MM.1S (cell line): ENCODE results near the gene SPECC1L.

Experiments
- DNase-seq: peaks from one replicate; pipeline ENCODE4 v3.0.0-alpha.2; 2015
- H2AFZ ChIP-seq: fragments of 300-600 bp; sonication (generic); 2 replicates; pipeline ENCODE4 v1.6.0; 2016; ENCODE audit warnings: antibody characterized with exemption, low read length
- H3F3A ChIP-seq: fragments of 300-600 bp; sonication (generic); 2 replicates; pipeline ENCODE4 v1.6.1; 2016; ENCODE audit warnings: mild to moderate bottlenecking, antibody characterized with exemption, low read length, moderate library complexity, mixed read lengths; ENCODE audit not compliant: insufficient read depth
- H3K27ac ChIP-seq: fragments of 300-600 bp; sonication (generic); 2 replicates; pipeline ENCODE4 v1.5.1; 2016; ENCODE audit warnings: mild to moderate bottlenecking, low read length
- H3K27me3 ChIP-seq: fragments of 300-600 bp; sonication (generic); replicated peaks from 2 replicates; pipeline ENCODE4 v1.6.0; 2016; ENCODE audit warnings: low read length; ENCODE audit not compliant: insufficient read depth
- H3K36me3 ChIP-seq: fragments of 300-600 bp; sonication (generic); replicated peaks from 2 replicates; pipeline ENCODE4 v1.6.1; 2016; ENCODE audit warnings: mild to moderate bottlenecking, low read length, mixed read lengths; ENCODE audit not compliant: insufficient read depth
- H3K4me1 ChIP-seq: fragments of 300-600 bp; sonication (generic); 2 replicates; pipeline ENCODE4 v1.6.1; 2016; ENCODE audit warnings: low read length, mixed read lengths
- H3K4me2 ChIP-seq: fragments of 300-600 bp; sonication (generic); 2 replicates; pipeline ENCODE4 v1.6.0; 2016; ENCODE audit warnings: low read depth, low read length
- H3K4me3 ChIP-seq: fragments of 300-600 bp; sonication (generic); 2 replicates; pipeline ENCODE4 v1.5.1; 2016; ENCODE audit warnings: low read length, mixed read lengths
- H3K79me2 ChIP-seq: fragments of 300-600 bp; sonication (generic); 2 replicates; pipeline ENCODE4 v1.6.1; 2016; ENCODE audit warnings: mixed run types, low read length, mixed read lengths
- H3K9ac ChIP-seq: fragments of 300-600 bp; sonication (generic); 2 replicates; pipeline ENCODE4 v1.6.1; 2016; ENCODE audit warnings: low read length, mixed read lengths
- H3K9me2 ChIP-seq: fragments of 300-600 bp; sonication (generic); replicated peaks from 2 replicates; pipeline ENCODE4 v1.6.1; 2016; ENCODE audit warnings: mild to moderate bottlenecking, low read length, mixed read lengths; ENCODE audit not compliant: insufficient read depth
- H3K9me3 ChIP-seq: fragments of 300-600 bp; sonication (generic); replicated peaks from 2 replicates; pipeline ENCODE4 v1.6.1; 2016; ENCODE audit warnings: mild to moderate bottlenecking, low read length, mixed read lengths; ENCODE audit not compliant: insufficient read depth
- H4K20me1 ChIP-seq: fragments of 300-600 bp; sonication (generic); 2 replicates; pipeline ENCODE4 v1.6.1; 2016; ENCODE audit warnings: mild to moderate bottlenecking, low read length, moderate library complexity, mixed read lengths; ENCODE audit not compliant: insufficient read depth
- EZH2 ChIP-seq: fragments of 300-600 bp; sonication (generic); optimal IDR thresholded peaks from 2 replicates; pipeline ENCODE3; 2017; ENCODE audit warnings: low read depth, mild to moderate bottlenecking, antibody characterized with exemption, low read length, mixed read lengths
- EZH2phosphoT487 ChIP-seq: fragments of 300-600 bp; sonication (generic); IDR thresholded peaks from 2 replicates; pipeline ENCODE4 v1.6.1; 2018; ENCODE audit warnings: antibody characterized with exemption, low read length
- TF ChIP-seq, protein P1 (sequence below): fragments of 300-600 bp; sonication (generic); IDR thresholded peaks from 2 replicates; pipeline ENCODE4 v1.5.1; 2016; ENCODE audit warnings: antibody characterized with exemption, low read length, mixed read lengths

The SPECC1L gene

GRCh38 chr22:24270556-24271385 lies at the start of gene SPECC1L:
Gene SPECC1L (plus strand): TSS chr22:24270831. CDS start chr22:24302232, 31,401 bp downstream.
- 0 out of 2 replicates have a peak, but pooled peaks cover 4% of the 10 kb centered on the region for H4K20me1 ChIP-seq
- peak within 1 kb of the TSS; percentile 87 for H3K4me3 ChIP-seq
- peak within 1 kb of the TSS; percentile 69; the same call in 1 of the 2 replicates for H3K27ac ChIP-seq
- peak within 1 kb of the TSS; percentile 84 for H3K9ac ChIP-seq
- DNase-seq = peak; percentile 91
- no peaks in the 10 kb centered on the region for H3K27me3 ChIP-seq
- peaks cover 12% of the 10 kb centered on the region; the same call in 1 of the 2 replicates for H3K4me1 ChIP-seq
- no peaks in the 10 kb centered on the region for H3K36me3 ChIP-seq
- H3K9me3 ChIP-seq = no peaks in the 10 kb centered on the region
- H3K4me2 ChIP-seq = peak within 1 kb of the TSS; percentile 76
- peaks cover 41% of the 10 kb centered on the region for H3K79me2 ChIP-seq
- TF ChIP-seq EZH2 (no peak), EZH2phosphoT487 (no peak)
- TF ChIP-seq, protein P1, sequence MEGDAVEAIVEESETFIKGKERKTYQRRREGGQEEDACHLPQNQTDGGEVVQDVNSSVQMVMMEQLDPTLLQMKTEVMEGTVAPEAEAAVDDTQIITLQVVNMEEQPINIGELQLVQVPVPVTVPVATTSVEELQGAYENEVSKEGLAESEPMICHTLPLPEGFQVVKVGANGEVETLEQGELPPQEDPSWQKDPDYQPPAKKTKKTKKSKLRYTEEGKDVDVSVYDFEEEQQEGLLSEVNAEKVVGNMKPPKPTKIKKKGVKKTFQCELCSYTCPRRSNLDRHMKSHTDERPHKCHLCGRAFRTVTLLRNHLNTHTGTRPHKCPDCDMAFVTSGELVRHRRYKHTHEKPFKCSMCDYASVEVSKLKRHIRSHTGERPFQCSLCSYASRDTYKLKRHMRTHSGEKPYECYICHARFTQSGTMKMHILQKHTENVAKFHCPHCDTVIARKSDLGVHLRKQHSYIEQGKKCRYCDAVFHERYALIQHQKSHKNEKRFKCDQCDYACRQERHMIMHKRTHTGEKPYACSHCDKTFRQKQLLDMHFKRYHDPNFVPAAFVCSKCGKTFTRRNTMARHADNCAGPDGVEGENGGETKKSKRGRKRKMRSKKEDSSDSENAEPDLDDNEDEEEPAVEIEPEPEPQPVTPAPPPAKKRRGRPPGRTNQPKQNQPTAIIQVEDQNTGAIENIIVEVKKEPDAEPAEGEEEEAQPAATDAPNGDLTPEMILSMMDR = no peak
- H3K9me2 ChIP-seq = no peaks in the 10 kb centered on the region
- peak within 1 kb of the TSS; percentile 96 for H2AFZ ChIP-seq
- peaks cover 21% of the 10 kb centered on the region for H3F3A ChIP-seq

DNA sequence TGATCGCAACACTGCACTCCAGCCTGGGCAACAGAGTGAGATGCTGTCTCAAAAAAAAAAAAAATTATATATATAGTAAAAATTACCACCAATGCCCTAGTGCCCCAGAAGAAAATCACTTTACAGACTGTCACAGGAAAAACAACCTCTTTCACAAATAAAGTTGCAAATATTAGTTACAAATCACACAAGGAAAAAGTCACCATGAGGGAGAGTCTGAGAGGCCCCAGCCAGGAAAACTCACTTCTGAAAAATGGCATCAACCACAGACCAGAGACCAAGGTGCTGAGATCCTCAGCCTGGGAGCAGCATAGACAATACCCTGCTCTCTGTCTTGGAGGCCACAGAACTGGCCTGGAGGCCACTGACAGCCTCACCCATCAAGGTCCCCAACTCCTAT lies 46.2 kb upstream of the SPECC1L start:
- Histone ChIP-seq H3F3A (no peaks in the 10 kb centered on the region), H3K36me3 (no peaks in the 10 kb centered on the region), H3K27me3 (no peaks in the 10 kb centered on the region), H3K9ac (no peak overlapping the region), H3K27ac (no peak overlapping the region), H3K9me2 (no peaks in the 10 kb centered on the region), H3K4me3 (no peak overlapping the region), H3K4me2 (no peak overlapping the region), H4K20me1 (no peaks in the 10 kb centered on the region), H3K79me2 (no peaks in the 10 kb centered on the region), H3K9me3 (no peaks in the 10 kb centered on the region), H3K4me1 (no peaks in the 10 kb centered on the region), H2AFZ (no peak overlapping the region)
- TF ChIP-seq EZH2phosphoT487 = no peak
- no peak for TF ChIP-seq EZH2
- TF ChIP-seq, protein P1 = no peak
- no peak for DNase-seq

- Histone ChIP-seq H3F3A (no peaks in the 10 kb centered on the region), H2AFZ (no peak overlapping the region), H3K9me2 (no peaks in the 10 kb centered on the region), H3K4me1 (no peaks in the 10 kb centered on the region), H3K36me3 (no peaks in the 10 kb centered on the region), H3K4me3 (no peak overlapping the region), H3K27ac (no peak overlapping the region), H3K4me2 (no peak overlapping the region), H3K79me2 (no peaks in the 10 kb centered on the region), H3K27me3 (no peaks in the 10 kb centered on the region), H4K20me1 (no peaks in the 10 kb centered on the region), H3K9ac (no peak overlapping the region), H3K9me3 (no peaks in the 10 kb centered on the region)
- TF ChIP-seq, protein P1 = no peak
- TF ChIP-seq EZH2 = no peak
- TF ChIP-seq EZH2phosphoT487 = no peak
- no peak for DNase-seq
Measured at GRCh38 chr22:24225044-24225601, 45.5 kb upstream of the SPECC1L start.
